Stimulated activated naive CD4-positive, alpha-beta T cell (primary cell): ENCODE measurements around the gene PDCD1.
A peak's percentile ranks its signal among the peaks of the same experiment; 100 is the strongest.
"Not testable (repeated sequence)": the region's sequence is repeated elsewhere in the genome, so short reads cannot be mapped to it uniquely, and the experiment has no call there.

Experiments used
- DNase-seq, 6 experiments: peaks; one replicate each; lab custom pipeline; 2025; lab: John Stamatoyannopoulos, UW

PDCD1 gene

GRCh38 chr2:241858206-241859016, at the start of gene PDCD1:
Gene PDCD1 (minus strand): TSS chr2:241858894. CDS start chr2:241858838, 56 bp downstream.
- DNase-seq, result peak in 3 of 6 experiments; percentile 19 to 44 (median 36)

- not testable (repeated sequence) for DNase-seq
These were observed 49.1 kb upstream of the PDCD1 start for GRCh38 chr2:241907831-241908230.

- DNase-seq, result no peak
These were observed 48.3 kb upstream of the PDCD1 start for GRCh38 chr2:241906826-241907570.

GRCh38 chr2:241906378-241906770, 47.7 kb upstream of the PDCD1 start:
- DNase-seq, result not testable (repeated sequence)

GRCh38 chr2:241905716-241906377, 47.2 kb upstream of the PDCD1 start:
- no peak for DNase-seq

GRCh38 chr2:241904791-241905710, 46.4 kb upstream of the PDCD1 start:
- no peak for DNase-seq

- DNase-seq, result no peak
These were observed 45.5 kb upstream of the PDCD1 start for GRCh38 chr2:241904011-241904718.

- DNase-seq, result no peak
These were observed 44.7 kb upstream of the PDCD1 start for GRCh38 chr2:241903121-241904010.

- no peak for DNase-seq
These were observed 43.8 kb upstream of the PDCD1 start for GRCh38 chr2:241902357-241902991.

GRCh38 chr2:241901500-241902351, 43.0 kb upstream of the PDCD1 start:
- DNase-seq, result peak in 1 of 6 experiments; percentile 5

- DNase-seq, result no peak
These were observed 42.3 kb upstream of the PDCD1 start for GRCh38 chr2:241901018-241901380.

- no peak for DNase-seq
These were observed 41.7 kb upstream of the PDCD1 start for GRCh38 chr2:241900251-241901017.

- DNase-seq, result no peak
These were observed 40.0 kb upstream of the PDCD1 start for GRCh38 chr2:241898463-241899270.

GRCh38 chr2:241897231-241897916, 38.7 kb upstream of the PDCD1 start:
- no peak for DNase-seq

GRCh38 chr2:241896746-241897201, 38.1 kb upstream of the PDCD1 start:
- DNase-seq, result no peak
